D721Med (cell line): ENCODE measurements around the gene WWTR1.

ENCODE experiments used
- DNase-seq: peaks from one replicate; pipeline ENCODE4 v3.0.0; 2011; ENCODE audit warnings: low spot score; ENCODE audit not compliant: insufficient read length
- FAIRE-seq: peaks from 2 replicates; lab custom pipeline; 2011; peaks lifted over from hg19 to GRCh38; lab: Jason Lieb, UNC
- TF ChIP-seq, protein P1 (sequence below): IDR thresholded peaks from 2 replicates; pipeline ENCODE4 v1.5.1; 2012; ENCODE audit warnings: mild to moderate bottlenecking, control low read depth; ENCODE audit not compliant: insufficient read depth; ENCODE audit errors: missing control alignments

The WWTR1 gene

GRCh38 chr3:149514471-149514870 is 143.4 kb downstream of the WWTR1 start:
- TF ChIP-seq, protein P1, sequence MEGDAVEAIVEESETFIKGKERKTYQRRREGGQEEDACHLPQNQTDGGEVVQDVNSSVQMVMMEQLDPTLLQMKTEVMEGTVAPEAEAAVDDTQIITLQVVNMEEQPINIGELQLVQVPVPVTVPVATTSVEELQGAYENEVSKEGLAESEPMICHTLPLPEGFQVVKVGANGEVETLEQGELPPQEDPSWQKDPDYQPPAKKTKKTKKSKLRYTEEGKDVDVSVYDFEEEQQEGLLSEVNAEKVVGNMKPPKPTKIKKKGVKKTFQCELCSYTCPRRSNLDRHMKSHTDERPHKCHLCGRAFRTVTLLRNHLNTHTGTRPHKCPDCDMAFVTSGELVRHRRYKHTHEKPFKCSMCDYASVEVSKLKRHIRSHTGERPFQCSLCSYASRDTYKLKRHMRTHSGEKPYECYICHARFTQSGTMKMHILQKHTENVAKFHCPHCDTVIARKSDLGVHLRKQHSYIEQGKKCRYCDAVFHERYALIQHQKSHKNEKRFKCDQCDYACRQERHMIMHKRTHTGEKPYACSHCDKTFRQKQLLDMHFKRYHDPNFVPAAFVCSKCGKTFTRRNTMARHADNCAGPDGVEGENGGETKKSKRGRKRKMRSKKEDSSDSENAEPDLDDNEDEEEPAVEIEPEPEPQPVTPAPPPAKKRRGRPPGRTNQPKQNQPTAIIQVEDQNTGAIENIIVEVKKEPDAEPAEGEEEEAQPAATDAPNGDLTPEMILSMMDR, result no peak
- DNase-seq, result no peak
- FAIRE-seq, result no peak

GRCh38 chr3:149512073-149512782 is 145.6 kb downstream of the WWTR1 start:
- no peak for FAIRE-seq
- peak; percentile 28 for DNase-seq
- TF ChIP-seq, protein P1, result peak; percentile 94

DNA sequence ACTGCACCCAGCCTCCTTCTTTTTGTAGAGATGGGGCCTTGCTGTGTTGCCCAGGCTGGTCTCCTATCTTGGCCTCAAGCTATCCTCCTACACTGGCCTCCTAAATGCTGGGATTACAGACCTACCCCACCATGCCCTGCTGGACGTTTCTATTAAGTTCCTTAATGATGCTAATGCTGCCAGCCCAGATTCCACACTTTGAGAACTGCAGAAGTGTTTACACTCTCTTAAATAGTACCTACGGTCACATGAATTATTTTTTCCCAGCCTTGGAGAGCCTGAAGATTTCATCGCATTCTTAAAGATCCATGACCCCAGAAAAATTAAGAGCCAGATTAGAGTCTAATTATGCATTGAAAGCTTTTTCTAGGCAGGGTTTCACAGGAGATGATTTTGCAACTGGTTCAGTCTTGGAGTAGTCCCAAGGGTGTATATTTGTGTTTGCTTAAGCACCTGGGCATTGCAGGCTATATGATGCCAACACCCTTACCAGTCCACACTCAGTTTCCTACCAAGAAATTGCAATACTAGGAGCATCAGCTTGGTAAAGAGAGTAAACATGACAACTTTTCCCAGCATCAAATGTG is 146.7 kb downstream of the WWTR1 start:
- DNase-seq (no peak), FAIRE-seq (no peak)
- TF ChIP-seq, protein P1, result no peak

GRCh38 chr3:149510480-149510879 is 147.3 kb downstream of the WWTR1 start:
- DNase-seq (no peak), FAIRE-seq (no peak)
- TF ChIP-seq, protein P1, result no peak

DNA sequence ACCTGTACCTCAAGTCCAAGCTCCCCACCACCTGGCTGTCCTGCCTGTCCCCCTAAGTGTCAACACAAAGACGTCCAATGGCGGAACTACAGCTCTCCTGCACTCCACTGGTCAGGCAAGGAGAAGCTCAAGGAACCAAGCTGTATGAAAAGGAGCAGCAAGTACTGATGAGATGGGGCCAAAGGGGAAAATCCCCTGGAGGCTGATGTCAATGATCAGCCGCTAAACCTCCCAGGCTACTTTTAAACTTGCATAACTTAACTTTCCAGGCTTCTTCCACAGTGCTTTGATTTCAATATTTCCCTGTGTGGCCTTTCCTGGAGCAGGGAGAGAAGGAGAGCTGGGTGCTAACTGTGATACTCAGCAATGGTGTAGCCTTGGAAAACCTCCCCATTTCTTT is 148.3 kb downstream of the WWTR1 start:
- FAIRE-seq, result no peak
- no peak for DNase-seq
- TF ChIP-seq, protein P1, result no peak

DNA sequence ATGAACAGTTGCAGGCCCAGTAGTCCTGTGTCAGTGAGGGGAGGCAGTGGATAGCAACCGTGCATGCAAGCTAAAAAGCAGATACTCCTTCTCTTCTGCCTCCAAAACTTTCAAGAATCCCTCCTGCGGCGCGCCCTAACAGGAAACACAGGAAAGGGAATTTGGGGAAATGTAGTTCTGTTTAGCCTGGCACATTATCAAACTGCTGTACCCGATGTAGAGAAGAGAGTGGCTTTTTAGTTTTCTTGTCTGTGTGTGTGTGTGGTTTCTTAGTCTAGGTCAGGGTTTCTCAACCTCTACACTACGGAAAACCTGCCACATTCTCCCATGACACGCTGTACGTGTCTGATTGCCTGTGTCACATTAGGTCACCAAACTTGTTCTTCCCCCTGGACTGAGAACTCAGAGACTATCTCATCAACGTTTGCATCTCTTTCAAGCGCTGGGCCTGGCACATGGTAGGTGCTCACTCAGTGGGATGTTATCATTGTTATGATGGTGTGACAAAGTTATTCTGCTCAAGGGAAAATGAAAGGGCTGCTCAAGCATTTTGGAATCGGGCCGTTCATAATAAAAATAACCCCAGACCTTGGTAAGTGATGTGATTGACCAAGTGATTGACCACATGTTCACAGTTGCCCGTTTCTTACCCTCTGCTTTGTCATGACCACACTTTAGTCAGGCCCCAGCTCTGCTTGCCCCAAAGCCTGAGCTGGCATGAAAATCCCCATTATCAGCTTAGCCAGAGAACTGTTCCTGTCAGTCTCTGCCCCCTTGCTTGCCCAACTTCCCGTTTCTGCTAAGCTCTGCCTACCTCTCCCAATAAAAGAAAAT is 150.1 kb downstream of the WWTR1 start:
- DNase-seq, result no peak
- FAIRE-seq, result no peak
- TF ChIP-seq, protein P1, result no peak
